ENCODE measurements around the gene BCL2L13. TPM values are rescaled to one million over a fixed set of nuclear protein-coding genes. Genes with fewer than 3 reads are reported as not detected.

BCL2L13 gene
- total RNA-seq, 2 donors from 2014 or later = 56.5 to 64.1 TPM

- H3K36me3 ChIP-seq = peaks cover 34% of the 10 kb centered on the region
- no peaks in the 10 kb centered on the region for H3K27me3 ChIP-seq
- no peak overlapping the region for H3K27ac ChIP-seq
- no peak for DNase-seq (ENCODE audit: low spot score)
- H3K4me1 ChIP-seq = no peaks in the 10 kb centered on the region
- H3K4me3 ChIP-seq = no peak overlapping the region
- TF ChIP-seq, protein P1, sequence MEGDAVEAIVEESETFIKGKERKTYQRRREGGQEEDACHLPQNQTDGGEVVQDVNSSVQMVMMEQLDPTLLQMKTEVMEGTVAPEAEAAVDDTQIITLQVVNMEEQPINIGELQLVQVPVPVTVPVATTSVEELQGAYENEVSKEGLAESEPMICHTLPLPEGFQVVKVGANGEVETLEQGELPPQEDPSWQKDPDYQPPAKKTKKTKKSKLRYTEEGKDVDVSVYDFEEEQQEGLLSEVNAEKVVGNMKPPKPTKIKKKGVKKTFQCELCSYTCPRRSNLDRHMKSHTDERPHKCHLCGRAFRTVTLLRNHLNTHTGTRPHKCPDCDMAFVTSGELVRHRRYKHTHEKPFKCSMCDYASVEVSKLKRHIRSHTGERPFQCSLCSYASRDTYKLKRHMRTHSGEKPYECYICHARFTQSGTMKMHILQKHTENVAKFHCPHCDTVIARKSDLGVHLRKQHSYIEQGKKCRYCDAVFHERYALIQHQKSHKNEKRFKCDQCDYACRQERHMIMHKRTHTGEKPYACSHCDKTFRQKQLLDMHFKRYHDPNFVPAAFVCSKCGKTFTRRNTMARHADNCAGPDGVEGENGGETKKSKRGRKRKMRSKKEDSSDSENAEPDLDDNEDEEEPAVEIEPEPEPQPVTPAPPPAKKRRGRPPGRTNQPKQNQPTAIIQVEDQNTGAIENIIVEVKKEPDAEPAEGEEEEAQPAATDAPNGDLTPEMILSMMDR (IDR thresholded peaks at IDR 0.05) = no peak
- H3K9me3 ChIP-seq = no peaks in the 10 kb centered on the region
Measured at GRCh38 chr22:17698948-17699347, 60.4 kb downstream of the BCL2L13 start.

DNA sequence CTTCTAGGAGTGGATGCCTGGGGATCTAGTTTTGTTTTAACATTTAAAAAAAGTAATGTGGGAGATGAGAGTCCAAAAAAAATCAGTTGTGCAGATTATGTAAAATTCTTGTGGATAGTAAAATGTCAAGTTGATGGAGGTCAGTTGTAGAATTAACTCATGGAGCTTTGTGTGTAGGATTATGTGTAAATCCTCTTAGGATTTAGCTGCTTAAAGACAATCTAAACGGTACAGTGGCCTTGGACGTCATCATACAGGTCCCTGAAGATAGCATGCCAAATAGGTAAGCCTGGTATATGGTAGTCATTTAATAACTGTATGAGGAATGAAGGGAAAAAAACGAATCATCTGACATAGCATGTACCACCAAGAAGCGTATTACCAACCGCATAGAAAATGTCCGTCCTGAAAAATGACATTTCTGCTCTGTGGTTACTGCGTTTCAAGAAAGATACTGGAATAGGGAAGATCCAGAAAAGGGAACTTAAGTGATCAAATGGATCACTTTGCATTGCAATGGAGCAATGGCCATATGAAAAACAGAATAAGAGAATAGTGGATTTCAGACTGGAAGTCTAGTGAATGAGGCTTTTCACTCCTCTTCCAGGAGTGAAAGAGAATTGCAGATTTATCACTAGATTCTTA is 61.3 kb downstream of the BCL2L13 start:
- Histone ChIP-seq H3K27ac (no peak overlapping the region), H3K4me1 (no peaks in the 10 kb centered on the region), H3K36me3 (peaks cover 33% of the 10 kb centered on the region), H3K4me3 (no peak overlapping the region), H3K9me3 (no peaks in the 10 kb centered on the region), H3K27me3 (no peaks in the 10 kb centered on the region)
- TF ChIP-seq, protein P1 (IDR thresholded peaks at IDR 0.05) = no peak
- DNase-seq (ENCODE audit: low spot score) = no peak

DNA sequence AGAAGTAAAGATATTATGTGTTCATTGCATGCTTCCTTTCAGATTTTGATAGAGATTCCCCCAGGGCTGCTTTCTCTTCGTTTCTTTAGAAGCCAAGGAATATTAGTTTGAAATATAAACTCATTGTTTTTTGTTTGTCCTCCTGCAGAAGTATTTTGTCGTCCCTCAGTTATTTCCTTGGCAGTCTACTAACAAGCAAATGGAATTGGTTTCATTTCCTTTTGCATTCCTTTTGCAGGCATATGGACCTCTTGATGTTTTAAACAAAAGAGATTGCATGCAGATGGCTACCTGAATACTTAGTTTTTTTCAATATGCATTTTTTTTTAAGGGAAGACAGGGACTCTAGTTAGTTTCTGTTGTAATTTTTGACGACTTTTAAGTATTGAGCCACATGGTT is 62.2 kb downstream of the BCL2L13 start:
- Histone ChIP-seq H3K27ac (no peak overlapping the region), H3K36me3 (peaks cover 28% of the 10 kb centered on the region), H3K4me1 (no peaks in the 10 kb centered on the region), H3K4me3 (no peak overlapping the region), H3K9me3 (no peaks in the 10 kb centered on the region), H3K27me3 (no peaks in the 10 kb centered on the region)
- TF ChIP-seq, protein P1 (IDR thresholded peaks at IDR 0.05) = no peak
- no peak for DNase-seq (ENCODE audit: low spot score)

DNA sequence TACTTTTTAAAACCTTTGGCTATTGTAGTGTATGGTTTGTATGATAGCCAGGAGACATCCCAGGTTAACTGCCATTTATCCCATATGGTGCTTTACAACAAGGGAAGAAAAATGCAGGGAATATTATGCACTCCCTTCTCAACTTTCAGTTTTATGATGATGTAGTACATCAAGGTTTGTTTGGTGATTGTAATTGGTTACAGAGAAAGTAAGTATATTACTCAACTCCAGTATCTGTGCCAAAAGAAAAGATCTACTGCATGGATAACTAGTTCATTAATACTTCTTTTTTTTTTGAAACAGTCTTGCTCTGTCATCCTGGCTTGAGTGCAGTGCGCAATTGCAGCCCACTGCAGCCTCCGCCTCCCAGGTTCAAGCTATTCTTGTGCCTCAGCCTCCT is 65.3 kb downstream of the BCL2L13 start:
- H3K9me3 ChIP-seq = no peaks in the 10 kb centered on the region
- H3K4me3 ChIP-seq = no peak overlapping the region
- H3K27me3 ChIP-seq = no peaks in the 10 kb centered on the region
- H3K27ac ChIP-seq = no peak overlapping the region
- no peak for DNase-seq (ENCODE audit: low spot score)
- H3K4me1 ChIP-seq = peaks cover 0 to 7% of the 10 kb centered on the region in 2 donors
- TF ChIP-seq, protein P1 (IDR thresholded peaks at IDR 0.05) = no peak
- peaks cover 24% of the 10 kb centered on the region for H3K36me3 ChIP-seq

DNA sequence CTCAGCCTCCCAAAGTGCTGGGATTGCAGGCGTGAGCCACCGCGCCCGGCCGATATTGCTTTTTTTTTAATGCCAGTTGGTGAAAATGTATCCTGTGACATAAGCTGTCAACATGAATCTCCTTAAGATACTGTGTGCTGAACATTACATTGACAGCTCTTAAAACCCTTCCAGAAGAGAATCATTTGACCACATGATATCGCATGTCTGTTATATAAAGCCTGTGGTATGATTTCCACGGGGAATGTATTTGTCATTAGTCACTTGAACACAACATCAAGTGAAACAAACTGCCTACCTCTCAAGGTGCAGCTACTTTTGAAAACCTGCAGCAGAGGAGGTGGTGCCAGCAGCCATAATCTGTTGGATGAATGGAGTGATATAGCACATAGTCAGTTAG is 67.0 kb downstream of the BCL2L13 start:
- no peaks in the 10 kb centered on the region for H3K27me3 ChIP-seq
- peak overlapping the region in 1 of 2 donors; percentile 55 for H3K27ac ChIP-seq
- H3K9me3 ChIP-seq = no peaks in the 10 kb centered on the region
- no peak overlapping the region for H3K4me3 ChIP-seq
- peaks cover 33% of the 10 kb centered on the region for H3K36me3 ChIP-seq
- TF ChIP-seq, protein P1 (IDR thresholded peaks at IDR 0.05) = no peak
- peaks cover 0 to 7% of the 10 kb centered on the region in 2 donors for H3K4me1 ChIP-seq
- no peak for DNase-seq (ENCODE audit: low spot score)

Data from right atrium auricular region (tissue), 2 donors.